ENCODE results near the gene MTA2.

The MTA2 gene

DNA sequence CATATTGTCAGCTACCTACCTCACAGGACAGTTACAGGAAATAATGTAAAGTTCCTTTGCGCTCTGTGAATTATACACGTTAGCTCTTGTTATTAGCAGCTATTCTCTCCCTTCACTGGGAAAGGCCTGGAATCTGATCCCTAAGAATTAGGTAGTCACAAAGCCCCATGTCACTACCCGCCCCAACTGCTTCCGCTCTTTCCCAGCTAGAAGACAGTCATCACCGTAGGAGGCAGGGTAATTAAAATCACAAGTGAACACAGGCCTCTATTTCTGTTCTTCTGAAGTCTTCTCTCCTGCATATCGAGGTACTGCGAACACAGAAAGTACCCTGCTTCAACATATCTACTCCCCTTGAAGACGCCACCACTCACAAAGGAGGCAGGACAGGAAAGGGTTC is 42.5 kb downstream of the MTA2 start:
- H3K9me2 ChIP-seq (replicated peaks; ENCODE audit: low read depth, low read length), result no peaks in the 10 kb centered on the region
- H3K79me2 ChIP-seq (ENCODE audit: insufficient read depth, low read length), result peaks cover 23% of the 10 kb centered on the region; the same call in 1 of the 2 replicates
- TF ChIP-seq, protein P1, sequence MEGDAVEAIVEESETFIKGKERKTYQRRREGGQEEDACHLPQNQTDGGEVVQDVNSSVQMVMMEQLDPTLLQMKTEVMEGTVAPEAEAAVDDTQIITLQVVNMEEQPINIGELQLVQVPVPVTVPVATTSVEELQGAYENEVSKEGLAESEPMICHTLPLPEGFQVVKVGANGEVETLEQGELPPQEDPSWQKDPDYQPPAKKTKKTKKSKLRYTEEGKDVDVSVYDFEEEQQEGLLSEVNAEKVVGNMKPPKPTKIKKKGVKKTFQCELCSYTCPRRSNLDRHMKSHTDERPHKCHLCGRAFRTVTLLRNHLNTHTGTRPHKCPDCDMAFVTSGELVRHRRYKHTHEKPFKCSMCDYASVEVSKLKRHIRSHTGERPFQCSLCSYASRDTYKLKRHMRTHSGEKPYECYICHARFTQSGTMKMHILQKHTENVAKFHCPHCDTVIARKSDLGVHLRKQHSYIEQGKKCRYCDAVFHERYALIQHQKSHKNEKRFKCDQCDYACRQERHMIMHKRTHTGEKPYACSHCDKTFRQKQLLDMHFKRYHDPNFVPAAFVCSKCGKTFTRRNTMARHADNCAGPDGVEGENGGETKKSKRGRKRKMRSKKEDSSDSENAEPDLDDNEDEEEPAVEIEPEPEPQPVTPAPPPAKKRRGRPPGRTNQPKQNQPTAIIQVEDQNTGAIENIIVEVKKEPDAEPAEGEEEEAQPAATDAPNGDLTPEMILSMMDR (conservative IDR thresholded peaks at IDR 0.05; ENCODE audit: low read length), result no peak
- TF ChIP-seq EZH2phosphoT487 (IDR thresholded peaks at IDR 0.05; ENCODE audit: borderline replicate concordance), result no peak
- peaks cover 23% of the 10 kb centered on the region for H4K20me1 ChIP-seq (ENCODE audit: insufficient read depth, low read length, poor library complexity, severe bottlenecking)
- no peaks in the 10 kb centered on the region for H3K9me3 ChIP-seq (ENCODE audit: insufficient read depth, low read depth, low read length)
- H3K9ac ChIP-seq (ENCODE audit: low read depth, low read length, poor library complexity, severe bottlenecking), result no peak overlapping the region
- no peak overlapping the region for H2AFZ ChIP-seq (ENCODE audit: low read length)
- peaks cover 45% of the 10 kb centered on the region for H3K4me1 ChIP-seq (ENCODE audit: insufficient read depth, low read length, poor library complexity, severe bottlenecking)
- H3K4me3 ChIP-seq (ENCODE audit: low read length, poor library complexity, severe bottlenecking), result no peak overlapping the region
- no peaks in the 10 kb centered on the region for H3K27me3 ChIP-seq (ENCODE audit: insufficient read depth, low read length, poor library complexity, severe bottlenecking)
- H3K36me3 ChIP-seq (ENCODE audit: insufficient read depth, low read length), result peaks cover 53% of the 10 kb centered on the region
- peaks cover 22% of the 10 kb centered on the region for H3F3A ChIP-seq (ENCODE audit: low read depth)
- no peak overlapping the region for H3K4me2 ChIP-seq (ENCODE audit: low read depth, low read length, poor library complexity, severe bottlenecking)

DNA sequence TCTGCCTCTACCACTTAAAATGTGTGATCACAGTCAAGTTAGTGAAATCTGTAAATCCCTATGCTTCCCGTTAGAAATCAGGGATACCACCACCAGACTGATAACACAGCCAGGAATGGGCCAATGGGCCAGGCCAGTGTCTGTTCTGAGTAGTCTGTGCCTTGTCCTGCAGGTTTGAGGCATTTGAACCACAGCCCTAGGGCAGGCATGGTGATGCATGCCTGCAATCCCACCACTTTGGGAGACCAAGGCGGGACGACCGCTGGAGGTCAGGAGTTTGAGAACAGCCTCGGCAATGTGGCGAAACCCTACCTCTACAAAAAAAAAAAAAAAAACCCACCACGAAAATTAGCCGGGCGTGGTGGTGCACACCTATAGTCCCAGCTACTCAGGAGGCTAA is 43.0 kb downstream of the MTA2 start:
- Histone ChIP-seq H3F3A (ENCODE audit: low read depth) (peaks cover 22% of the 10 kb centered on the region), H3K4me1 (ENCODE audit: insufficient read depth, low read length, poor library complexity, severe bottlenecking) (peaks cover 51% of the 10 kb centered on the region), H3K4me2 (ENCODE audit: low read depth, low read length, poor library complexity, severe bottlenecking) (no peak overlapping the region), H3K36me3 (ENCODE audit: insufficient read depth, low read length) (peaks cover 49% of the 10 kb centered on the region), H3K9me2 (replicated peaks; ENCODE audit: low read depth, low read length) (no peaks in the 10 kb centered on the region), H2AFZ (ENCODE audit: low read length) (no peak overlapping the region), H4K20me1 (ENCODE audit: insufficient read depth, low read length, poor library complexity, severe bottlenecking) (peaks cover 19% of the 10 kb centered on the region), H3K9me3 (ENCODE audit: insufficient read depth, low read depth, low read length) (no peaks in the 10 kb centered on the region), H3K27me3 (ENCODE audit: insufficient read depth, low read length, poor library complexity, severe bottlenecking) (no peaks in the 10 kb centered on the region), H3K4me3 (ENCODE audit: low read length, poor library complexity, severe bottlenecking) (no peak overlapping the region), H3K9ac (ENCODE audit: low read depth, low read length, poor library complexity, severe bottlenecking) (peak overlapping the region; percentile 76), H3K79me2 (ENCODE audit: insufficient read depth, low read length) (peaks cover 19% of the 10 kb centered on the region; the same call in 1 of the 2 replicates)
- TF ChIP-seq, protein P1 (conservative IDR thresholded peaks at IDR 0.05; ENCODE audit: low read length), result no peak
- no peak for TF ChIP-seq EZH2phosphoT487 (IDR thresholded peaks at IDR 0.05; ENCODE audit: borderline replicate concordance)

DNA sequence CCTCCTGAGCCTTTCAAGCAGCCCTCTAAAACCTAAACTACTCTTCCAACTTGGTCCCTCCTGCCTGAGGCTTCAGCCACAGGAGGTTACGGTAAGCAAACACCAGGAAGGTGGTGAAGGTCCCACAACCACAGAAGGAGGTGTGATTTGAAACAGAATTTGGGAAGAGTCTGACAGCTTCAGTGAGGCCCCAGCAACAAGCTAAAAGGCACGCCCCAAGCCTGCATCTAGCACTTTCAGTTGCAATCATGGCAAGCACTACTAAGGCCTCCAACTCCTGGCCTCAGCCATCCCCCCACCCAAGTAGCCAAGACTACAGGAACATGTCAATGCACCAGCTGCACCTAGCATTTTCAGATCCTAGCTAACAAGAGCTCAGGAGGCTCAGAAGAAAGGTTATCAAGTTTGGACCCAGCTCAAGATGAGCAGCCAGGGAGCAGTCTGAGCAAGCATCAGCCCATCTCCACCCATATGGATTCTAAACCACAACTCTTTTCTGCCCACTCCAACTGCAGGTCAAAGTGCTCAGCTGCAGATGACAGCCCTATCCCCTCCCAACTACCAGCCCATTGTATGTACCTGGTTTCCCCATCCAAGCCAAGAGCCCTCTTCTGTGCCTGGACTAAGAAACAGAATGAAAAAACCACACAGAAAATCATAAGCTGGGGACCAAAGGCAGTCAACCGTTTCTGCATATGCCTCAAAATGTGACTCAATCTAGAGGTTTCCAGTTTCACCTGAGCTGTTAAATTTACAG is 44.6 kb downstream of the MTA2 start:
- Histone ChIP-seq H3K36me3 (ENCODE audit: insufficient read depth, low read length) (peaks cover 33% of the 10 kb centered on the region), H4K20me1 (ENCODE audit: insufficient read depth, low read length, poor library complexity, severe bottlenecking) (peaks cover 11% of the 10 kb centered on the region), H3F3A (ENCODE audit: low read depth) (peaks cover 22% of the 10 kb centered on the region), H3K9me3 (ENCODE audit: insufficient read depth, low read depth, low read length) (no peaks in the 10 kb centered on the region), H3K4me2 (ENCODE audit: low read depth, low read length, poor library complexity, severe bottlenecking) (peak overlapping the region; percentile 89), H3K4me1 (ENCODE audit: insufficient read depth, low read length, poor library complexity, severe bottlenecking) (peaks cover 66% of the 10 kb centered on the region), H3K9ac (ENCODE audit: low read depth, low read length, poor library complexity, severe bottlenecking) (peak overlapping the region; percentile 76), H3K27me3 (ENCODE audit: insufficient read depth, low read length, poor library complexity, severe bottlenecking) (no peaks in the 10 kb centered on the region), H3K4me3 (ENCODE audit: low read length, poor library complexity, severe bottlenecking) (peak overlapping the region; percentile 71), H2AFZ (ENCODE audit: low read length) (no peak overlapping the region), H3K9me2 (replicated peaks; ENCODE audit: low read depth, low read length) (no peaks in the 10 kb centered on the region), H3K79me2 (ENCODE audit: insufficient read depth, low read length) (peaks cover 18% of the 10 kb centered on the region; the same call in 1 of the 2 replicates)
- TF ChIP-seq, protein P1 (conservative IDR thresholded peaks at IDR 0.05; ENCODE audit: low read length), result no peak
- no peak for TF ChIP-seq EZH2phosphoT487 (IDR thresholded peaks at IDR 0.05; ENCODE audit: borderline replicate concordance)

Data from Loucy (cell line).